MM.1S (cell line): Measurements from ENCODE around the gene MIPEP.

ENCODE experiments used
- DNase-seq: peaks from one replicate; pipeline ENCODE4 v3.0.0-alpha.2; 2015
- H2AFZ ChIP-seq: fragments of 300-600 bp; sonication (generic); 2 replicates; pipeline ENCODE4 v1.6.0; 2016; ENCODE audit warnings: antibody characterized with exemption, low read length
- H3F3A ChIP-seq: fragments of 300-600 bp; sonication (generic); 2 replicates; pipeline ENCODE4 v1.6.1; 2016; ENCODE audit warnings: mild to moderate bottlenecking, antibody characterized with exemption, low read length, moderate library complexity, mixed read lengths; ENCODE audit not compliant: insufficient read depth
- H3K27ac ChIP-seq: fragments of 300-600 bp; sonication (generic); 2 replicates; pipeline ENCODE4 v1.5.1; 2016; ENCODE audit warnings: mild to moderate bottlenecking, low read length
- H3K27me3 ChIP-seq: fragments of 300-600 bp; sonication (generic); replicated peaks from 2 replicates; pipeline ENCODE4 v1.6.0; 2016; ENCODE audit warnings: low read length; ENCODE audit not compliant: insufficient read depth
- H3K36me3 ChIP-seq: fragments of 300-600 bp; sonication (generic); replicated peaks from 2 replicates; pipeline ENCODE4 v1.6.1; 2016; ENCODE audit warnings: mild to moderate bottlenecking, low read length, mixed read lengths; ENCODE audit not compliant: insufficient read depth
- H3K4me1 ChIP-seq: fragments of 300-600 bp; sonication (generic); 2 replicates; pipeline ENCODE4 v1.6.1; 2016; ENCODE audit warnings: low read length, mixed read lengths
- H3K4me2 ChIP-seq: fragments of 300-600 bp; sonication (generic); 2 replicates; pipeline ENCODE4 v1.6.0; 2016; ENCODE audit warnings: low read depth, low read length
- H3K4me3 ChIP-seq: fragments of 300-600 bp; sonication (generic); 2 replicates; pipeline ENCODE4 v1.5.1; 2016; ENCODE audit warnings: low read length, mixed read lengths
- H3K79me2 ChIP-seq: fragments of 300-600 bp; sonication (generic); 2 replicates; pipeline ENCODE4 v1.6.1; 2016; ENCODE audit warnings: mixed run types, low read length, mixed read lengths
- H3K9ac ChIP-seq: fragments of 300-600 bp; sonication (generic); 2 replicates; pipeline ENCODE4 v1.6.1; 2016; ENCODE audit warnings: low read length, mixed read lengths
- H3K9me2 ChIP-seq: fragments of 300-600 bp; sonication (generic); replicated peaks from 2 replicates; pipeline ENCODE4 v1.6.1; 2016; ENCODE audit warnings: mild to moderate bottlenecking, low read length, mixed read lengths; ENCODE audit not compliant: insufficient read depth
- H3K9me3 ChIP-seq: fragments of 300-600 bp; sonication (generic); replicated peaks from 2 replicates; pipeline ENCODE4 v1.6.1; 2016; ENCODE audit warnings: mild to moderate bottlenecking, low read length, mixed read lengths; ENCODE audit not compliant: insufficient read depth
- H4K20me1 ChIP-seq: fragments of 300-600 bp; sonication (generic); 2 replicates; pipeline ENCODE4 v1.6.1; 2016; ENCODE audit warnings: mild to moderate bottlenecking, low read length, moderate library complexity, mixed read lengths; ENCODE audit not compliant: insufficient read depth
- EZH2 ChIP-seq: fragments of 300-600 bp; sonication (generic); optimal IDR thresholded peaks from 2 replicates; pipeline ENCODE3; 2017; ENCODE audit warnings: low read depth, mild to moderate bottlenecking, antibody characterized with exemption, low read length, mixed read lengths
- EZH2phosphoT487 ChIP-seq: fragments of 300-600 bp; sonication (generic); IDR thresholded peaks from 2 replicates; pipeline ENCODE4 v1.6.1; 2018; ENCODE audit warnings: antibody characterized with exemption, low read length
- TF ChIP-seq, protein P1 (sequence below): fragments of 300-600 bp; sonication (generic); IDR thresholded peaks from 2 replicates; pipeline ENCODE4 v1.5.1; 2016; ENCODE audit warnings: antibody characterized with exemption, low read length, mixed read lengths

The MIPEP gene

DNA sequence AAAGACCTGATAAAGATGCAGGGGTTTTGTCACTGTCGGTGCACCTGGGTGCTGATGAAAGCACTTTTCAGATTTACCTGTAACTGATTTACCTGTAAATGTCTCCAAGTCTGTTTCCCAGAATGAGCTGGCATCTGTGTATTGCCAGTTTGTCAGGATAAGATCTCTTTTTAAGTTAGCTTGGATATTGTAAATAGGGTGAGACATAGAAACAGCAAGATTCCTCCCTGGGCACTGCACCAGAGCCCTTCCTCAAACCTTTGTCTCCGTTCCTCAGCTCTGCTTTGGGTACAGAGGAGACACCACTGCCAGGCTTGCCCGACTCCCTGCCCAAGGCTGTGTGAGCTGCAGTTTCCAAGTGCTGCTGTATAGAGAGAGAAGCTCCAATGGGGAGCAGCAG lies 160.4 kb downstream of the MIPEP start:
- no peak overlapping the region for H3K4me3 ChIP-seq
- DNase-seq: no peak
- no peaks in the 10 kb centered on the region for H3K9me2 ChIP-seq
- H3F3A ChIP-seq: no peaks in the 10 kb centered on the region
- H3K4me2 ChIP-seq: no peak overlapping the region
- no peak overlapping the region for H3K27ac ChIP-seq
- no peaks in the 10 kb centered on the region for H3K36me3 ChIP-seq
- H3K27me3 ChIP-seq: no peaks in the 10 kb centered on the region
- no peaks in the 10 kb centered on the region for H4K20me1 ChIP-seq
- no peaks in the 10 kb centered on the region for H3K79me2 ChIP-seq
- no peak overlapping the region for H2AFZ ChIP-seq
- TF ChIP-seq, protein P1, sequence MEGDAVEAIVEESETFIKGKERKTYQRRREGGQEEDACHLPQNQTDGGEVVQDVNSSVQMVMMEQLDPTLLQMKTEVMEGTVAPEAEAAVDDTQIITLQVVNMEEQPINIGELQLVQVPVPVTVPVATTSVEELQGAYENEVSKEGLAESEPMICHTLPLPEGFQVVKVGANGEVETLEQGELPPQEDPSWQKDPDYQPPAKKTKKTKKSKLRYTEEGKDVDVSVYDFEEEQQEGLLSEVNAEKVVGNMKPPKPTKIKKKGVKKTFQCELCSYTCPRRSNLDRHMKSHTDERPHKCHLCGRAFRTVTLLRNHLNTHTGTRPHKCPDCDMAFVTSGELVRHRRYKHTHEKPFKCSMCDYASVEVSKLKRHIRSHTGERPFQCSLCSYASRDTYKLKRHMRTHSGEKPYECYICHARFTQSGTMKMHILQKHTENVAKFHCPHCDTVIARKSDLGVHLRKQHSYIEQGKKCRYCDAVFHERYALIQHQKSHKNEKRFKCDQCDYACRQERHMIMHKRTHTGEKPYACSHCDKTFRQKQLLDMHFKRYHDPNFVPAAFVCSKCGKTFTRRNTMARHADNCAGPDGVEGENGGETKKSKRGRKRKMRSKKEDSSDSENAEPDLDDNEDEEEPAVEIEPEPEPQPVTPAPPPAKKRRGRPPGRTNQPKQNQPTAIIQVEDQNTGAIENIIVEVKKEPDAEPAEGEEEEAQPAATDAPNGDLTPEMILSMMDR: no peak
- TF ChIP-seq EZH2 (no peak), EZH2phosphoT487 (no peak)
- no peaks in the 10 kb centered on the region for H3K9me3 ChIP-seq
- H3K9ac ChIP-seq: no peak overlapping the region
- H3K4me1 ChIP-seq: no peaks in the 10 kb centered on the region

- Histone ChIP-seq H3K4me2 (no peak overlapping the region), H3K4me3 (no peak overlapping the region), H3K9me2 (no peaks in the 10 kb centered on the region), H2AFZ (no peak overlapping the region), H3F3A (no peaks in the 10 kb centered on the region), H3K27me3 (no peaks in the 10 kb centered on the region), H3K9me3 (no peaks in the 10 kb centered on the region), H3K36me3 (no peaks in the 10 kb centered on the region), H3K27ac (no peak overlapping the region), H4K20me1 (no peaks in the 10 kb centered on the region), H3K79me2 (no peaks in the 10 kb centered on the region), H3K4me1 (no peaks in the 10 kb centered on the region), H3K9ac (no peak overlapping the region)
- DNase-seq: no peak
- TF ChIP-seq EZH2phosphoT487 (no peak), EZH2 (no peak)
- TF ChIP-seq, protein P1: no peak
Observed at GRCh38 chr13:23725922-23726321, 163.3 kb downstream of the MIPEP start.

DNA sequence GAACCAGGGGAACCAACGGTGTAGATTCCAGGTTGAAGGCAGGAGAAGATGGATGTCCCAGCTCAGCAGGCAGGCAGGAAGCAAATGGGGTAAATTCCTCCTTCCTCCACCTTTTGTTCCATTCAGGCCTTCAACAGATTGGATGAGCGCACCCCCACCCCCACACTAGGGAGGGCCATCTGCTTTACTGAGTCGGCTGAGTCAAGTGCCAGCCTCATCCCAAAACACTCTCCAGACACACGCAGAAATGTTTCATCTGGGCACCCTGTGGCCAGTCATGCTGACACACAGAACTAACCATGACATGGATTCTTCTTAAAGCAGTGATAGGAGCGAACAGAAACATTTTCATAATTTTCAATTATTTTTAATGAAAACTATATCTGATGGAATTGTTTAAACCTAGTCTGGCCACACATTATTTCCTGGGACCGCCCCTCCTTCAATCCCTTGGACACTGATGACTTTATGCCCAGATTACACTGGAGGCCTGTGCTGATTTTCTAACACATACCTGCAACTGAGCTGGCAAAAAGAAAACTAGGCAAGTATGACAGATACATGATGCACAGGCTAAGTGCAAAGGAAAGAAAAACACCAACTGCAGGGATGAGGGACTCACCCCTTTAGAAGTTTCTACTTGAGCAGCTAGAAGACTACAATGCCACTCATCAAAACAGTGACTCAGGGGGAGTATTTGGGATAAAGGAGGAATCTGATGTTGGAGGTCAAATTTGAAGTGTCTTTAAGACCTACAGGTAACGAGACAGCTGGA lies 164.8 kb downstream of the MIPEP start:
- Histone ChIP-seq H3K9me2 (no peaks in the 10 kb centered on the region), H3K79me2 (no peaks in the 10 kb centered on the region), H2AFZ (no peak overlapping the region), H3K27me3 (no peaks in the 10 kb centered on the region), H4K20me1 (no peaks in the 10 kb centered on the region), H3K9ac (no peak overlapping the region), H3K36me3 (no peaks in the 10 kb centered on the region), H3K4me2 (no peak overlapping the region), H3K9me3 (no peaks in the 10 kb centered on the region), H3K4me3 (no peak overlapping the region), H3K4me1 (no peaks in the 10 kb centered on the region), H3K27ac (no peak overlapping the region), H3F3A (no peaks in the 10 kb centered on the region)
- DNase-seq: no peak
- TF ChIP-seq EZH2: no peak
- TF ChIP-seq EZH2phosphoT487: no peak
- TF ChIP-seq, protein P1: no peak
